Panc1 (cell line): ENCODE data around the gene CWC27. TPM values are rescaled to one million over a fixed set of nuclear protein-coding genes. Genes with fewer than 3 reads are reported as not detected.

Experiments
- ATAC-seq: fragments of 200-7000 bp; cut with Tn5 transposase; 2 replicates; pipeline ENCODE4 v1.9.1; 2020; ENCODE audit warnings: mild to moderate bottlenecking, moderate library complexity
- BruUV-seq: library from RNA; stranded (reverse); fragments of 400-500 nt; replicated peaks from 2 replicates; lab custom pipeline; 2021; lab: Mats Ljungman, UMichigan
- CTCF ChIA-PET: fragments of 300-600 bp; sonication (Branson Sonifier 250); formaldehyde crosslinking; loops from one replicate; lab custom pipeline; 2022; ENCODE audit warnings: antibody characterized with exemption; lab: Charles Lee
- POLR2A ChIA-PET: fragments of 300-600 bp; sonication (Branson Sonifier 250); formaldehyde crosslinking; loops from one replicate; lab custom pipeline; 2022; ENCODE audit warnings: antibody characterized with exemption; lab: Charles Lee
- DNase-seq: peaks from one replicate; pipeline ENCODE4 v3.0.0-alpha.2; 2010; ENCODE audit warnings: low read depth, low spot score
- H3K27ac ChIP-seq: 2 replicates; pipeline ENCODE4 v1.5.1; 2011; ENCODE audit warnings: mild to moderate bottlenecking, low read length, inconsistent platforms
- H3K27me3 ChIP-seq: fragments of 200-500 bp; sonication (Bioruptor generic); 2 replicates; pipeline ENCODE4 v1.6.0; 2014; ENCODE audit warnings: low read length, inconsistent platforms; ENCODE audit not compliant: control insufficient read depth, insufficient read depth
- H3K36me3 ChIP-seq: fragments of 200-500 bp; sonication (Bioruptor generic); 2 replicates; pipeline ENCODE4 v1.5.1; 2014; ENCODE audit warnings: inconsistent platforms, mild to moderate bottlenecking, low read length, moderate library complexity; ENCODE audit not compliant: control insufficient read depth, insufficient read depth
- H3K4me1 ChIP-seq: 2 replicates; pipeline ENCODE4 v1.5.1; 2011; ENCODE audit warnings: inconsistent platforms, mild to moderate bottlenecking, low read length, moderate library complexity; ENCODE audit not compliant: control insufficient read depth, insufficient read depth
- H3K4me3 ChIP-seq, 2 experiments: 2 replicates each; pipeline ENCODE4 v1.5.1; 2011 to 2012; ENCODE audit warnings: low read depth in 2 of 2, low read length in 2 of 2, mild to moderate bottlenecking in 2 of 2, inconsistent platforms in 1 of 2, moderate library complexity in 1 of 2
- H3K9me3 ChIP-seq: fragments of 200-500 bp; sonication (Bioruptor generic); 2 replicates; pipeline ENCODE4 v1.5.1; 2014; ENCODE audit warnings: low read depth, mild to moderate bottlenecking, inconsistent platforms, low read length, moderate library complexity; ENCODE audit not compliant: control insufficient read depth, insufficient read depth
- POLR2AphosphoS5 ChIP-seq: IDR thresholded peaks from 2 replicates; pipeline ENCODE4 v1.6.1; 2012; ENCODE audit warnings: mild to moderate bottlenecking, low read depth, low read length, moderate library complexity
- SIN3A ChIP-seq: IDR thresholded peaks from 2 replicates; pipeline ENCODE4 v1.6.1; 2012; ENCODE audit warnings: low read depth, mild to moderate bottlenecking, low read length, moderate library complexity, borderline replicate concordance; ENCODE audit not compliant: insufficient read depth
- TCF7L2 ChIP-seq: IDR thresholded peaks from 2 replicates; pipeline ENCODE4 v1.6.1; 2011; ENCODE audit warnings: mild to moderate bottlenecking, low read depth, low read length, inconsistent platforms
- in situ Hi-C: cut with HindIII; loops from 2 replicates; pipeline ENCODE4 v1.10.0; 2016; ENCODE audit warnings: low sequenced_read_pairs, low pct_unique_long_range_greater_than_20kb
- intact Hi-C: fragments of 100-400 bp; cut with micrococcal nuclease; formaldehyde crosslinking; loops from one replicate; pipeline ENCODE4 v1.10.0; 2022; ENCODE audit not compliant: unreplicated experiment
- total RNA-seq: library from RNA; stranded (reverse); gene quantifications from one replicate; pipeline ENCODE4 v1.2.1, GENCODE V29; 2021; ENCODE audit not compliant: unreplicated experiment
- TF ChIP-seq, protein P1 (sequence below): fragments of 450-650 bp; IDR thresholded peaks from 2 replicates; pipeline ENCODE4 v1.5.1; 2017; ENCODE audit warnings: mild to moderate bottlenecking
- TF ChIP-seq, protein P2 (sequence below), 2 experiments: IDR thresholded peaks; 2 replicates each; pipeline ENCODE4 v1.6.1; 2011 to 2012; ENCODE audit warnings: low read depth in 2 of 2, control low read depth in 1 of 2, low read length in 1 of 2, mild to moderate bottlenecking in 1 of 2, moderate library complexity in 1 of 2; ENCODE audit not compliant: insufficient read depth in 1 of 2

CWC27 gene
- total RNA-seq, 1 experiment from 2014 or later = 19.7 TPM

DNA sequence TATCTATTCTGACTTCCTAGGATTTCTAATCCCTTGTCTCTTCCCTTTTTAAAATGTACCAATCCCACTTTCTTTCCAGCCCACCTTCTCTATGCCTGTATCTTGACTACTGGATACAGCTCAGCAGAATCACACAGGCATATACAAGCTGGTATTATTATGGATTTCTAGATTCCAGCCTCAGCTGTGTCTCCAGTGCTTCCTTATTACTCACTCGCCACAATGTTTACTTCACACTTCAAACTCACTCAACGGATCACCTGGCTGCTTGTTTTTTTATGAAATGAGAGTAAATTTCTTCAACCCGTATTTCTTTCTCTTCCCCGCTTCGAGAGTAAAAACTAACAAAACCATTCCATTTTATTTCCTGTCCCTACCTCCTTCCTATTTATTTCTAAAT lies 38.8 kb downstream of the CWC27 start:
- Histone ChIP-seq H3K4me3 (no peak overlapping the region), H3K9me3 (no peaks in the 10 kb centered on the region), H3K27me3 (no peaks in the 10 kb centered on the region), H3K27ac (no peak overlapping the region), H3K36me3 (peaks cover 4% of the 10 kb centered on the region), H3K4me1 (no peaks in the 10 kb centered on the region)
- no peak for TF ChIP-seq SIN3A
- no peak for TF ChIP-seq POLR2AphosphoS5
- TF ChIP-seq, protein P1, sequence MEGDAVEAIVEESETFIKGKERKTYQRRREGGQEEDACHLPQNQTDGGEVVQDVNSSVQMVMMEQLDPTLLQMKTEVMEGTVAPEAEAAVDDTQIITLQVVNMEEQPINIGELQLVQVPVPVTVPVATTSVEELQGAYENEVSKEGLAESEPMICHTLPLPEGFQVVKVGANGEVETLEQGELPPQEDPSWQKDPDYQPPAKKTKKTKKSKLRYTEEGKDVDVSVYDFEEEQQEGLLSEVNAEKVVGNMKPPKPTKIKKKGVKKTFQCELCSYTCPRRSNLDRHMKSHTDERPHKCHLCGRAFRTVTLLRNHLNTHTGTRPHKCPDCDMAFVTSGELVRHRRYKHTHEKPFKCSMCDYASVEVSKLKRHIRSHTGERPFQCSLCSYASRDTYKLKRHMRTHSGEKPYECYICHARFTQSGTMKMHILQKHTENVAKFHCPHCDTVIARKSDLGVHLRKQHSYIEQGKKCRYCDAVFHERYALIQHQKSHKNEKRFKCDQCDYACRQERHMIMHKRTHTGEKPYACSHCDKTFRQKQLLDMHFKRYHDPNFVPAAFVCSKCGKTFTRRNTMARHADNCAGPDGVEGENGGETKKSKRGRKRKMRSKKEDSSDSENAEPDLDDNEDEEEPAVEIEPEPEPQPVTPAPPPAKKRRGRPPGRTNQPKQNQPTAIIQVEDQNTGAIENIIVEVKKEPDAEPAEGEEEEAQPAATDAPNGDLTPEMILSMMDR = no peak
- TF ChIP-seq, protein P2, sequence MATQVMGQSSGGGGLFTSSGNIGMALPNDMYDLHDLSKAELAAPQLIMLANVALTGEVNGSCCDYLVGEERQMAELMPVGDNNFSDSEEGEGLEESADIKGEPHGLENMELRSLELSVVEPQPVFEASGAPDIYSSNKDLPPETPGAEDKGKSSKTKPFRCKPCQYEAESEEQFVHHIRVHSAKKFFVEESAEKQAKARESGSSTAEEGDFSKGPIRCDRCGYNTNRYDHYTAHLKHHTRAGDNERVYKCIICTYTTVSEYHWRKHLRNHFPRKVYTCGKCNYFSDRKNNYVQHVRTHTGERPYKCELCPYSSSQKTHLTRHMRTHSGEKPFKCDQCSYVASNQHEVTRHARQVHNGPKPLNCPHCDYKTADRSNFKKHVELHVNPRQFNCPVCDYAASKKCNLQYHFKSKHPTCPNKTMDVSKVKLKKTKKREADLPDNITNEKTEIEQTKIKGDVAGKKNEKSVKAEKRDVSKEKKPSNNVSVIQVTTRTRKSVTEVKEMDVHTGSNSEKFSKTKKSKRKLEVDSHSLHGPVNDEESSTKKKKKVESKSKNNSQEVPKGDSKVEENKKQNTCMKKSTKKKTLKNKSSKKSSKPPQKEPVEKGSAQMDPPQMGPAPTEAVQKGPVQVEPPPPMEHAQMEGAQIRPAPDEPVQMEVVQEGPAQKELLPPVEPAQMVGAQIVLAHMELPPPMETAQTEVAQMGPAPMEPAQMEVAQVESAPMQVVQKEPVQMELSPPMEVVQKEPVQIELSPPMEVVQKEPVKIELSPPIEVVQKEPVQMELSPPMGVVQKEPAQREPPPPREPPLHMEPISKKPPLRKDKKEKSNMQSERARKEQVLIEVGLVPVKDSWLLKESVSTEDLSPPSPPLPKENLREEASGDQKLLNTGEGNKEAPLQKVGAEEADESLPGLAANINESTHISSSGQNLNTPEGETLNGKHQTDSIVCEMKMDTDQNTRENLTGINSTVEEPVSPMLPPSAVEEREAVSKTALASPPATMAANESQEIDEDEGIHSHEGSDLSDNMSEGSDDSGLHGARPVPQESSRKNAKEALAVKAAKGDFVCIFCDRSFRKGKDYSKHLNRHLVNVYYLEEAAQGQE (IDR thresholded peaks at IDR 0.05; ENCODE audit: insufficient read depth in 1 of 2, low read depth in 2 of 2, low read length in 1 of 2) = no peak
- TF ChIP-seq TCF7L2 = no peak
- in situ Hi-C loops = no loop called here
- DNase-seq (no peak), ATAC-seq (no peak)
- ChIA-PET POLR2A (no interaction called here), CTCF (interaction anchor here (0.7 kb wide), 1 partner anchor 39 kb away, joined by 4 read pairs; the partner anchor contains the start of gene CWC27)
- intact Hi-C loops = no loop called here
- no TSS peak for BruUV-seq

DNA sequence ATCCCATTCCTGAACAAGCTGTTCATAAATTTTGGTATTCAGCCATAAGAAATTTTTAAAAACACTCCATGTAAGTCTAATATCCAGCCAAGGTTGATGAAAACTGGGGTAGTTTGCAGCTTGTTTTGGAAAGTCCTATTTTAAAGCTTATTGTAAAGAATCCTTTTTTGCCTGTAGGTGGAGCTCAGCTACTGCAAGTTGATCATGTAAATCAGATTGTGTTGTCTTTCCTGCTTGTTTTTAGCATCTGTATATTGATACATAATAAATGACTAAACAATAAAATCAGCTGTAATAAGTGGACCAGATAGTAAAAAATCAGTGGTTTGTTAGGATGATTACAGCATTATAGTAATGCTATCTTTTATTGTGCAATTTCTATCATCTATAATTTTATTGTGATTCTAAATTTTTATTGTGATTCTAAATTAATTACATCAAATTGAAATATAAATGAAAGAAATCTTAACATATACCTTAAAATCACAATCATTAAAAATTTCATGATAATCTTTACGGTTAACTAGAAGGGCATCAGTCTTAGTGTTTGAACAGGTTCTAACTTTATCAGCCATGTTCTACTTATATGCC lies 42.4 kb downstream of the CWC27 start:
- intact Hi-C loops = loop anchor here (1.0 kb wide), 1 partner anchor 672 kb away; no protein-coding TSS in a partner anchor
- Histone ChIP-seq H3K4me3 (no peak overlapping the region), H3K4me1 (no peaks in the 10 kb centered on the region), H3K9me3 (no peaks in the 10 kb centered on the region), H3K27ac (no peak overlapping the region), H3K27me3 (no peaks in the 10 kb centered on the region), H3K36me3 (0 out of 2 replicates have a peak, but pooled peaks cover 2% of the 10 kb centered on the region)
- BruUV-seq = no TSS peak
- TF ChIP-seq, protein P1 = peak; percentile 70; the same call in 1 of the 2 replicates
- TF ChIP-seq, protein P2 (IDR thresholded peaks at IDR 0.05; ENCODE audit: insufficient read depth in 1 of 2, low read depth in 2 of 2, low read length in 1 of 2) = no peak
- in situ Hi-C loops = no loop called here
- CTCF ChIA-PET = interaction anchor here (0.7 to 2.0 kb wide), 4 partner anchors 301 to 674 kb away, joined by 3 to 11 read pairs (median 6); partner anchors contain the start of gene ADAMTS6
- ATAC-seq (peak; percentile 66; the same call in 1 of the 2 replicates), DNase-seq (peak; percentile 27)
- POLR2A ChIA-PET = no interaction called here
